Dendritic cell treated with granulocyte-macrophage colony-stimulating factor and Interleukin-4, amounts not matched to agents 40 ng/mL and 50 ng/mL, for 4 days (primary cell): ENCODE data around the gene SLX9.

Experiments
- H3K27ac Mint-ChIP-seq: one replicate; pipeline ENCODE4 v1.8.0; 2022; ENCODE audit warnings: mild to moderate bottlenecking, mixed read lengths
- H3K27me3 Mint-ChIP-seq: one replicate; pipeline ENCODE4 v1.8.0; 2022; ENCODE audit warnings: mild to moderate bottlenecking, mixed read lengths
- H3K36me3 Mint-ChIP-seq: one replicate; pipeline ENCODE4 v1.8.0; 2022; ENCODE audit warnings: low read depth, mixed read lengths
- H3K4me1 Mint-ChIP-seq: one replicate; pipeline ENCODE4 v1.8.0; 2022; ENCODE audit warnings: low read depth, mixed read lengths
- H3K4me3 Mint-ChIP-seq: one replicate; pipeline ENCODE4 v1.8.0; 2022; ENCODE audit warnings: mild to moderate bottlenecking, moderate library complexity, mixed read lengths
- H3K9me3 Mint-ChIP-seq: one replicate; pipeline ENCODE4 v1.8.0; 2022; ENCODE audit warnings: mixed read lengths
- intact Hi-C: fragments of 100-400 bp; cut with micrococcal nuclease; formaldehyde crosslinking; loops from one replicate; pipeline ENCODE4 v1.15.0; 2022

SLX9 gene

GRCh38 chr21:44933918-44934260 is 5.9 kb upstream of the SLX9 start:
- Mint-ChIP-seq H3K27me3 (no peaks in the 10 kb centered on the region), H3K4me3 (peak overlapping the region; percentile 69)
- intact Hi-C loops = loop anchor here (5.0 kb wide), 1 partner anchor 37 kb away; no protein-coding TSS in a partner anchor

DNA sequence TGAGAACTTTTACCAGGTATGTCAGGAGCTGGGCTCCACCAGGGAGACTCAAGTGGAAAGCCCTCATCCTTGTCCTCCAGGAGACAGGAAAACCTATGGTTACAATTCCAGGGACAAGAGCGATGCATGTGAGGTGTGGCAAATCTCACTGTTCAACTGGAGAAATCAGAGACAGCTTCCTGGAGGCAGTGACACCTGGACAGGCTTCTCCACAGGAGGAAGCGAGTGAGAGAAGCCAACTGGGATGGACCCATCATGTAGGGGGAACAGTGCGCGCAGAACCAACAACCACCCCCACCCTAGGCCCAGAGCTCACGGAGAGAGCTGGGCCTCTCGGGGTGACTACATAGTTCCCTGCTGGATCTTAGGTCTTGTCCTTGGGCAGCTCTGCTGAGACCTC is 5.6 kb upstream of the SLX9 start:
- intact Hi-C loops = loop anchor here (5.0 kb wide), 1 partner anchor 37 kb away; no protein-coding TSS in a partner anchor

More at GRCh38 chr21:44933918-44934260, 5.9 kb upstream of the SLX9 start:
- Mint-ChIP-seq H3K36me3 (peaks cover 16% of the 10 kb centered on the region), H3K9me3 (no peaks in the 10 kb centered on the region), H3K27ac (no peak overlapping the region), H3K4me1 (peaks cover 61% of the 10 kb centered on the region)

DNA sequence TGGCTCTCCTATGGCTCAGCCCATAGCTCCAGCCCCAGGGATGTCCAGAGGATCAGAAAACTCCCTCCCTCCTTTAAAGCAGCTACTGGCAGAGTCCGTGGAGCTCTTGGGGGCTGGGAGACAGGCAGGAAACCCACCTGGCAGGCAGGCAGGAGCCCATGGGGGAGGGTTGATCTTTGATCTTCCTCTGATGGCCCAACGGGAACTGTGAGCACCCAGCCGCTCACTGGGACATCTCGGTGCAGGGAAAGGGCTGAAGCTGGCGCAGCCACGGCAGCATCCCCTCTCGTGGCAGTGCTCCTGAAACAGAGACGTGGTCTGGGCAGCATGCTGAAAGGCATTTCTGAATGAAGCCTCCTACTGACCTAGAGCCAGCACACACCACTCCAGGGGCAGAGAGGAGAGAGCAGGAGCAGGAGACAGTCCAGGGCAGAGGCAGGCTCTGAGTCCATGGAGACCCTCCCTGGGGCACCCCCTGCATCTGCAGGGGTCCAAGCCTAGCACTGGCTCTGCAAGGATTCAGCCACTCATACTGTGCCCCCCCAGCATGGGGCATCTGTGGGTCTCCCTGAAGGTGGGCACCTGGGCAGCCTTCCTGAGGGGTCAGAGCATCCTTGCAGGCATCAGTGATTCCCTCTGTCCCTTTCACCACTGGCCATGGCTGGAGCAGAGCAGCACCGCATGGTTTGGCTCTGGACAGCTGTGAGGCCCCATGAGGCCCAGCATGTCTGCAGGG is 4.9 kb upstream of the SLX9 start:
- H3K4me3 Mint-ChIP-seq = no peak overlapping the region
- H3K9me3 Mint-ChIP-seq = no peaks in the 10 kb centered on the region
- peaks cover 54% of the 10 kb centered on the region for H3K4me1 Mint-ChIP-seq
- intact Hi-C loops = loop anchor here (5.0 kb wide), 1 partner anchor 38 kb away; no protein-coding TSS in a partner anchor
- no peak overlapping the region for H3K27ac Mint-ChIP-seq
- no peaks in the 10 kb centered on the region for H3K27me3 Mint-ChIP-seq
- H3K36me3 Mint-ChIP-seq = peaks cover 15% of the 10 kb centered on the region

More for the DNA sequence above, 5.6 kb upstream of the SLX9 start:
- Mint-ChIP-seq H3K27me3 (no peaks in the 10 kb centered on the region), H3K9me3 (no peaks in the 10 kb centered on the region), H3K4me1 (peaks cover 61% of the 10 kb centered on the region), H3K36me3 (peaks cover 12% of the 10 kb centered on the region), H3K27ac (no peak overlapping the region), H3K4me3 (no peak overlapping the region)

DNA sequence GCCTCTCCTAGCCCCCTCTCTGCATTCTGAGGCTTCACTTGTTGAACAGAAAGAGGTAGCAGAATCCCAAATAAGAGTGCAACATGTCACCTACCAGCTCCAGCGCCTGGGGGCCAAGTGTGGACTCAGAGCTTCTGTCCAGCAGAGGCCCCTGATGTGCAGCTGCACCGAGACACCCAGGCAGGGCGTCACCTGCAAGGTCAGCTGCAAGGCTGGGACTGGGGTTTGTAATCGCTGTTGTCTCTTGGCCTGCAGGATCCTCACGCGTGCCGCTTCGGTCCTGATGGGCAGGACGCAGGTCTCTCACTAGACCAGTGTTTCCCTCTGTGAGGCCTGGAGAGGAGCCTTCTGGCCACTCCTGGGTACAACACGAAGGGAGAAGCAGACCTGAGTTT is 4.3 kb upstream of the SLX9 start:
- Mint-ChIP-seq H3K9me3 (no peaks in the 10 kb centered on the region), H3K4me1 (peaks cover 52% of the 10 kb centered on the region), H3K27me3 (no peaks in the 10 kb centered on the region), H3K27ac (no peak overlapping the region), H3K36me3 (peaks cover 21% of the 10 kb centered on the region), H3K4me3 (no peak overlapping the region)
- intact Hi-C loops = no loop called here

DNA sequence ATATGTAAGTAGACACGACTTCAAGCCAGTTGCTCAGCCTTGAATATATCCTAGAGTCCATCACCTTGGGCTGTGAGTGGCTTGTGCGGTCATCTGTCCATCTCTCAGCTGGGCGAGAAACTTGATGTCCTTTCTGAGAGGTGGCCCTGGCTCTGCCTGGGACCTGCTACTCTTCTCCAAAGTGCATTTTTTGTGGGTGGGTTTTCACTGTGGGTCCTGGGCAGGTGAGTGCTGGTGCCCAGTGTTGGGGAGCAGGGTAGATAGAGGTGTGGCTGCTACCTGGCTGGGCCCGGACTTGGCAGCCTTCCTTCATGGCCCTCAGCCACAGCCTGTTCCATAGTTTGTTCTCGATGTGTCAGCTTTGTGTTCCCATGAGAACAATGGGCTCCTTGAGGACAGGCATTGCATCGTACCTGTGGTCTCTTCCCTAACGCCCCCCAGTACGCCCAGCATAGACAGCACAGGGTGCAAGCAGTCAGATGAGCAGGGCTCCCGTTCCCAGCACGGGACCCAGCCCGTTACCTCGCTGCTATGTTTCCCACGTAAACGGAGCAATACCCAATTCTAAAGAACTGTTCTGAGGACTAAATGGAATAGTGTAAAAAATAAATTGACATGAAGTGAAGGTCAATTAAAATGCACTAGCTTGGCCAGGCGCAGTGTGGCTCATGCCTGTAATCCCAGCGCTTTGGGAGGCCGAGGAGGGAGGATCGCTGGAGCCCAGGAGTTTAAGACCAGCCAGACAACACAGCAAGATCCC is 877 bp upstream of the SLX9 start:
- peak overlapping the region; percentile 88 for H3K27ac Mint-ChIP-seq
- H3K36me3 Mint-ChIP-seq = peaks cover 37% of the 10 kb centered on the region
- intact Hi-C loops = no loop called here
- peak overlapping the region; percentile 85 for H3K4me3 Mint-ChIP-seq
- H3K9me3 Mint-ChIP-seq = no peaks in the 10 kb centered on the region
- no peaks in the 10 kb centered on the region for H3K27me3 Mint-ChIP-seq
- H3K4me1 Mint-ChIP-seq = peaks cover 59% of the 10 kb centered on the region

GRCh38 chr21:44940116-44940631 is 345 bp downstream of the SLX9 start:
- Mint-ChIP-seq H3K27me3 (no peaks in the 10 kb centered on the region), H3K4me3 (peak overlapping the region; percentile 85), H3K36me3 (peaks cover 39% of the 10 kb centered on the region), H3K4me1 (peaks cover 47% of the 10 kb centered on the region), H3K27ac (peak overlapping the region; percentile 88), H3K9me3 (no peaks in the 10 kb centered on the region)
- intact Hi-C loops = no loop called here

- Mint-ChIP-seq H3K9me3 (no peaks in the 10 kb centered on the region), H3K4me1 (peaks cover 42% of the 10 kb centered on the region), H3K27ac (peak overlapping the region; percentile 88), H3K27me3 (no peaks in the 10 kb centered on the region), H3K4me3 (peak overlapping the region; percentile 85), H3K36me3 (peaks cover 52% of the 10 kb centered on the region)
- intact Hi-C loops = no loop called here
Observed at GRCh38 chr21:44941567-44941966, 1.7 kb downstream of the SLX9 start.

DNA sequence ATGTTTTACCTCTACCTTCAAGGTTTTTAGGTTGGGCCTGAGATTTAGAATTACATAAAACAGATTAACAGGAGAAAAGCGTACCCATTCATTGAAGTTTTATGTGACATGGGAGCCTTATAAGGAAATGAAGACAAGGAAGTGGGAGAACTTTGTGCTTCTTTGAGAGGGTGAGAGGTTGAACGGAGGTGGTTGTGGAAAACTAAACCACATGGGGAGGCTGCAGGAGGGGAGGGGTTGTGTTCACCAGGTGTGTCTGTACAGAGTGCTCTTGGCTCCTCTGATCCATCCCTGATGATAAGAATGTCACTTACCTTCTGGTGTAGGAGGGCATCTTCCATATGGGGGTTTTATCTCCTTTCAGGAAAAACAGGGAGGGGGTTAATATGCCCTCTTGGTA is 2.7 kb downstream of the SLX9 start:
- Mint-ChIP-seq H3K4me3 (no peak overlapping the region), H3K27ac (no peak overlapping the region), H3K9me3 (no peaks in the 10 kb centered on the region), H3K4me1 (peaks cover 42% of the 10 kb centered on the region), H3K36me3 (peaks cover 62% of the 10 kb centered on the region), H3K27me3 (no peaks in the 10 kb centered on the region)
- intact Hi-C loops = no loop called here

GRCh38 chr21:44943005-44943685 is 3.3 kb downstream of the SLX9 start:
- Mint-ChIP-seq H3K27me3 (no peaks in the 10 kb centered on the region), H3K36me3 (peaks cover 68% of the 10 kb centered on the region), H3K4me3 (no peak overlapping the region), H3K27ac (no peak overlapping the region), H3K4me1 (peaks cover 42% of the 10 kb centered on the region), H3K9me3 (no peaks in the 10 kb centered on the region)
- intact Hi-C loops = no loop called here

DNA sequence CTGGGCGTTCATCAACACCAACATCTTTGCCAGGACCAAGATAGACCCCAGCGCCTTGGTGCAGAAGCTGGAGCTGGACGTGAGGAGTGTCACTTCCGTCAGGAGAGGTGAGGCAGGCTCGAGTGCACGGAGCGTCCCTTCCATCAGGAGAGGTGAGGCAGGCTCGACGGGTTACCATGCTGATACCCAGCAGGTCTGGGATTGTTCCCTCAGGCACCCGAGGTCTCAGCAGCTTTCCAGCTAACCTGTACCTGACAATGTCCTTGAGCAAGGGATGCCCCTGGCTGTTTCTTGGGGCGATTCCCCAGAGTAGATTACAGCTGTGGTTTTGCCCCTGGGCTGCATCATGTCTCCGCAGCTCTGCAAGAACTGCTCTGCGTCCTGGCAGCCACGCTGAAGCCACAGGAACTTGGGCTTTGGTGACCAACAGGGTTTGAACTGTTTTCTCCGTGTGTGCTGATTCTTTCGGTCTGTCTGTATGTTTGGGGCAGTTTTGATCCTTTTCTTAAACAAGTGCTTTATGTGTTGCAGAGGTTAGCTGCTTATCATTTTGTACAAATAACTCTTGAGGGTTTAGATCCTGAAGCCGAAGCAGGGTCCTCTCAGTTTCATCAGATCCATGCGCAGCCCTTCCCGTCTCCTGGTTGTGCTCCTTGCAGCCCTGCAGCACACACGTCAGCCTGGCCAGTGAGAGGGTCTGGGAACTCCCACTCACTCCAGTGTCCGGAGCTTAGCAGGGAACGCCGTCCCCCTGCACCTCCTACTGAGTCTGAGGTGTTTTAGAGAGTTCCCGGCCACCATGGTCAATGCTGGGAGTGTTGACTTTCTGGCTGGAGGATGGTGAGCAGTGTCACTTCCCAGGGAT is 4.1 kb downstream of the SLX9 start:
- Mint-ChIP-seq H3K4me3 (no peak overlapping the region), H3K27me3 (no peaks in the 10 kb centered on the region)

DNA sequence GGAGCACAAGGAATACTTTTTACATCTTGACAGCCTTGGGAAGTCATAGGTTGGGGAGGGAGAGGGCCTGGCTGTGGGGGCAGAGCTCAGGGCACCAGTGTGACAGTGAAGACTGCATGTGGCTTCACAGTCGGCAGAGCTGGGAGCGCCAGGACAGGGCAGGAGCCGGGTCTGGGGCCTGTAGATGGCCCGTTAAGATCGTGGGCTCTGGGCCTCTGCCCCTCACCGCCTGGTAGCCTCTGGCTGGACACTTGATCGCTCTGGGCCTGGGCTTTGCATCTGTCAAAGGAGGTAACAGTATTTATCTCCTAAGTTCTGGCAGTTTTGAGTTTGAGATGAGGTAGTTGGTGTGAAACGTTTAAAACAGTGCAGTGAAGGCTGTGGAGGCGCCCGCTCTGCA is 4.8 kb downstream of the SLX9 start:
- Mint-ChIP-seq H3K27ac (no peak overlapping the region), H3K36me3 (peaks cover 81% of the 10 kb centered on the region), H3K9me3 (no peaks in the 10 kb centered on the region), H3K4me3 (no peak overlapping the region), H3K27me3 (no peaks in the 10 kb centered on the region), H3K4me1 (peaks cover 36% of the 10 kb centered on the region)
- intact Hi-C loops = no loop called here

More for the DNA sequence above, 4.1 kb downstream of the SLX9 start:
- Mint-ChIP-seq H3K9me3 (no peaks in the 10 kb centered on the region), H3K27ac (no peak overlapping the region), H3K36me3 (peaks cover 76% of the 10 kb centered on the region), H3K4me1 (peaks cover 38% of the 10 kb centered on the region)
- intact Hi-C loops = no loop called here

DNA sequence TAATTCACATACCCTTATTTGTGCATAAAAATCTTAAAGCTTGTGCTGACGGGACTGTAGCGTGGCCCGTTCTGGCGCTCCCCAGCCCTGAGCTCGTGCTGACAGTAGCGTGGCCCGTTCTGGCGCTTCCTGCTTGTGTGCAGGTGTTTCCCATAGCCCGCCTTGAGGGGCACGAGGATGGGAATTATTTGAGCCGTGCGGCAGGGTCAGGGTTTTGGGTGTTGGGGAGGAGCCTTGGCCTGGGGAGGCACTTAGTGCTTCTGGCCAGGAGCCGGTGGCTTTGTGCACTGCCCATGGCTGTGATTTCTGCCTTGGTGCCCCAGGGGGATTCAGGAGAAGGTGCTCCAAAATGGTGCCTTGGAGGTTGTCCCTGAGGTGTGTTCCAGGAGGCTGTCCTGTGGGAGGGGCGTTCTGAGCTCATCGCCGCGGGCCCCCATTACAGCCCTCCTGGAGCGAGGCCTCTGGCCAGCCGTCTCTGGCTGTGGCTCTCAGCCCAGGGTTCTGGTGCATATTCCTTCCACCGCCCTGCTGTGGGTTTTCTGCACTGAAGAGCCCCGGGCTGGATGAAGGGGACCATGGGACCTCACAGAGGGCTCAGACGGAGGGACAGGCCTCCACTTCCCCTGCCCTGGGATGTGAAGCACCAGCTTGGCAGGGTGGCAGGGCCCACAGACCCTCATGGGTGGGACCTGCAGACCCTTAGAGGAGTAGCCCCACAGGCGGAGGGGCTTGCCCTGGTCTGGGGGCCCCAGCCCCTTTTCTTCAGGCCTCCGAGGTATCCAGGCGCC is 6.6 kb downstream of the SLX9 start:
- Mint-ChIP-seq H3K27me3 (no peaks in the 10 kb centered on the region), H3K9me3 (no peaks in the 10 kb centered on the region), H3K27ac (no peak overlapping the region), H3K36me3 (peaks cover 80% of the 10 kb centered on the region), H3K4me1 (peaks cover 26% of the 10 kb centered on the region), H3K4me3 (no peak overlapping the region)
- intact Hi-C loops = no loop called here
